H1 (cell line): ENCODE data around the gene RHBDF2. TPM values are rescaled to one million over a fixed set of nuclear protein-coding genes. Genes with fewer than 3 reads are reported as not detected.

ENCODE experiments used
- CTCF ChIA-PET: fragments of 300-600 bp; sonication (Branson Sonifier 250); formaldehyde crosslinking; loops from one replicate; lab custom pipeline; 2021; ENCODE audit not compliant: partially characterized antibody; lab: Charles Lee
- POLR2A ChIA-PET: fragments of 300-600 bp; sonication (Branson Sonifier 250); formaldehyde crosslinking; loops from one replicate; lab custom pipeline; 2021; ENCODE audit warnings: inconsistent platforms; ENCODE audit not compliant: partially characterized antibody; lab: Charles Lee
- DNase-seq, 2 experiments: peaks; one replicate each; pipeline versions ENCODE4 v3.0.0 to v3.0.0-alpha.2; 2010 to 2022; ENCODE audit warnings: low spot score in 2 of 2, low read depth in 1 of 2, mixed read lengths in 1 of 2
- FAIRE-seq: peaks from 2 replicates; lab custom pipeline; 2011; peaks lifted over from hg19 to GRCh38; lab: Jason Lieb, UNC
- H2AFZ ChIP-seq: 2 replicates; pipeline ENCODE4 v1.8.1; 2012; ENCODE audit warnings: low read length, inconsistent platforms
- H2AK5ac ChIP-seq: 2 replicates; pipeline ENCODE4 v1.6.1; 2013; ENCODE audit warnings: low read depth, low read length
- H2BK120ac ChIP-seq: replicated peaks from 2 replicates; pipeline ENCODE3; 2013; ENCODE audit warnings: low read depth, low read length, inconsistent platforms
- H2BK12ac ChIP-seq: 2 replicates; pipeline ENCODE4 v1.6.1; 2013; ENCODE audit warnings: low read depth, low read length
- H2BK15ac ChIP-seq: 2 replicates; pipeline ENCODE4 v1.6.1; 2013; ENCODE audit warnings: low read length
- H2BK20ac ChIP-seq: 2 replicates; pipeline ENCODE4 v1.6.1; 2013; ENCODE audit warnings: low read length
- H2BK5ac ChIP-seq: 2 replicates; pipeline ENCODE4 v1.6.1; 2013; ENCODE audit warnings: low read depth, low read length
- H3K14ac ChIP-seq: 2 replicates; pipeline ENCODE4 v1.6.1; 2013; ENCODE audit warnings: inconsistent platforms; ENCODE audit not compliant: insufficient read length
- H3K18ac ChIP-seq: 2 replicates; pipeline ENCODE4 v1.6.1; 2013; ENCODE audit warnings: low read length; ENCODE audit errors: extremely low read depth
- H3K23ac ChIP-seq: 2 replicates; pipeline ENCODE4 v1.6.1; 2013; ENCODE audit warnings: inconsistent platforms; ENCODE audit not compliant: insufficient read length
- H3K23me2 ChIP-seq: 2 replicates; pipeline ENCODE4 v1.6.1; 2013; ENCODE audit warnings: low read depth, low read length
- H3K27ac ChIP-seq: 2 replicates; pipeline ENCODE4 v1.6.1; 2011; ENCODE audit warnings: low read depth, low read length, inconsistent platforms
- H3K27me3 ChIP-seq, 4 experiments: replicated peaks in 1 of 4; 1 replicate in 1 of 4; 2 replicates in 3 of 4; pipeline versions ENCODE4 v1.6.1 to v1.8.1; 2011 to 2013; ENCODE audit warnings: low read length in 3 of 4, mild to moderate bottlenecking in 3 of 4, inconsistent platforms in 2 of 4, mixed read lengths in 2 of 4, moderate library complexity in 1 of 4; ENCODE audit not compliant: control insufficient read depth in 3 of 4, insufficient read depth in 3 of 4; ENCODE audit errors: extremely low read depth in 1 of 4
- H3K36me3 ChIP-seq, 4 experiments: 2 replicates each; pipeline versions ENCODE4 v1.6.1 to v1.8.1; 2011 to 2013; ENCODE audit warnings: mild to moderate bottlenecking in 4 of 4, low read length in 3 of 4, moderate library complexity in 2 of 4, control low read depth in 1 of 4, inconsistent platforms in 1 of 4; ENCODE audit not compliant: insufficient read depth in 4 of 4, control insufficient read depth in 2 of 4
- H3K4ac ChIP-seq: replicated peaks from 2 replicates; pipeline ENCODE3; 2013; ENCODE audit warnings: low read length, low read depth, mixed read lengths, inconsistent platforms; ENCODE audit not compliant: insufficient read length
- H3K4me1 ChIP-seq, 4 experiments: replicated peaks in 1 of 4; 1 replicate in 1 of 4; 2 replicates in 3 of 4; pipeline versions ENCODE4 v1.6.1 to v1.8.1; 2011 to 2013; ENCODE audit warnings: low read length in 3 of 4, inconsistent platforms in 2 of 4, mixed read lengths in 1 of 4; ENCODE audit not compliant: insufficient read depth in 4 of 4, control insufficient read depth in 3 of 4
- H3K4me2 ChIP-seq, 2 experiments: 2 replicates each; pipeline versions ENCODE4 v1.6.1 to v1.8.1; 2011 to 2013; ENCODE audit warnings: low read depth in 2 of 2, low read length in 2 of 2, control low read depth in 1 of 2, inconsistent platforms in 1 of 2, mild to moderate bottlenecking in 1 of 2; ENCODE audit not compliant: insufficient read depth in 1 of 2
- H3K4me3 ChIP-seq, 4 experiments: fragments of 200-600, 300-600 bp in 1 of 4; sonication (generic), shearing (Covaris generic), sonication (Bioruptor Twin) in 1 of 4; 2 replicates each; pipeline versions ENCODE4 v1.5.1 to v1.8.1; 2011 to 2016; ENCODE audit warnings: low read length in 4 of 4, low read depth in 3 of 4, control low read depth in 2 of 4, inconsistent platforms in 2 of 4, mild to moderate bottlenecking in 2 of 4, mixed read lengths in 1 of 4, moderate library complexity in 1 of 4; ENCODE audit not compliant: insufficient read depth in 2 of 4; ENCODE audit errors: extremely low read depth in 1 of 4
- H3K56ac ChIP-seq: replicated peaks from 2 replicates; pipeline ENCODE3; 2013; ENCODE audit warnings: low read depth, mild to moderate bottlenecking, mixed read lengths, low read length, inconsistent platforms; ENCODE audit not compliant: insufficient read length
- H3K79me1 ChIP-seq: 2 replicates; pipeline ENCODE4 v1.6.1; 2013; ENCODE audit warnings: low read depth, low read length, control low read depth
- H3K79me2 ChIP-seq, 2 experiments: 2 replicates each; pipeline versions ENCODE4 v1.6.1 to v1.8.1; 2012 to 2013; ENCODE audit warnings: low read length in 2 of 2, mild to moderate bottlenecking in 2 of 2, inconsistent platforms in 1 of 2; ENCODE audit not compliant: insufficient read depth in 2 of 2, control insufficient read depth in 1 of 2
- H3K9ac ChIP-seq, 4 experiments: replicated peaks in 1 of 4; 1 replicate in 1 of 4; 2 replicates in 3 of 4; pipeline versions ENCODE4 v1.6.1 to v1.8.1; 2011 to 2013; ENCODE audit warnings: low read depth in 3 of 4, low read length in 3 of 4, control low read depth in 2 of 4, mild to moderate bottlenecking in 2 of 4, moderate library complexity in 2 of 4, inconsistent platforms in 1 of 4; ENCODE audit errors: extremely low read depth in 1 of 4
- H3K9me3 ChIP-seq, 2 experiments: 2 replicates each; pipeline versions ENCODE4 v1.6.1 to v1.8.1; 2012 to 2013; ENCODE audit warnings: mild to moderate bottlenecking in 2 of 2, moderate library complexity in 2 of 2, control low read depth in 1 of 2, inconsistent platforms in 1 of 2, low read depth in 1 of 2, low read length in 1 of 2, mixed read lengths in 1 of 2; ENCODE audit not compliant: insufficient read depth in 2 of 2
- H4K20me1 ChIP-seq, 2 experiments: replicated peaks in 1 of 2; 2 replicates each; pipeline versions ENCODE3 to v1.8.1; 2011 to 2013; ENCODE audit warnings: inconsistent platforms in 2 of 2, low read length in 2 of 2, mild to moderate bottlenecking in 1 of 2; ENCODE audit not compliant: insufficient read depth in 2 of 2, control insufficient read depth in 1 of 2
- H4K5ac ChIP-seq: 2 replicates; pipeline ENCODE4 v1.6.1; 2013; ENCODE audit warnings: low read length, low read depth, mixed read lengths, inconsistent platforms; ENCODE audit not compliant: insufficient read length
- H4K8ac ChIP-seq: 2 replicates; pipeline ENCODE4 v1.8.0; 2013; ENCODE audit warnings: mild to moderate bottlenecking, moderate library complexity, low read length, inconsistent platforms; ENCODE audit not compliant: insufficient read depth; ENCODE audit errors: extremely low read depth
- H4K91ac ChIP-seq: replicated peaks from 2 replicates; pipeline ENCODE3; 2013; ENCODE audit warnings: low read length, mixed read lengths, inconsistent platforms; ENCODE audit not compliant: insufficient read length
- EGR1 ChIP-seq: IDR thresholded peaks from 2 replicates; pipeline ENCODE4 v1.6.1; 2011; ENCODE audit warnings: low read depth, low read length, borderline replicate concordance
- EP300 ChIP-seq, 2 experiments: IDR thresholded peaks; 1 replicate in 1 of 2; 2 replicates in 1 of 2; pipeline ENCODE4 v1.6.1; 2011 to 2012; ENCODE audit warnings: low read depth in 2 of 2, low read length in 2 of 2, mild to moderate bottlenecking in 2 of 2, borderline replicate concordance in 1 of 2, inconsistent platforms in 1 of 2, moderate library complexity in 1 of 2
- HDAC6 ChIP-seq: IDR thresholded peaks from one replicate; pipeline ENCODE4 v1.7.1; 2012; ENCODE audit warnings: low read depth, mild to moderate bottlenecking, inconsistent platforms, low read length, moderate library complexity
- KDM4A ChIP-seq: IDR thresholded peaks from one replicate; pipeline ENCODE4 v1.7.1; 2012; ENCODE audit warnings: low read depth, mild to moderate bottlenecking, moderate library complexity, low read length, inconsistent platforms; ENCODE audit not compliant: severe bottlenecking
- KDM5A ChIP-seq: fragments of 200-600 bp; IDR thresholded peaks from 2 replicates; pipeline ENCODE4 v1.7.1; 2012; ENCODE audit warnings: mild to moderate bottlenecking, low read length, inconsistent platforms, mixed read lengths
- MAX ChIP-seq: IDR thresholded peaks from 2 replicates; pipeline ENCODE4 v1.6.1; 2012; ENCODE audit warnings: inconsistent platforms
- POLR2AphosphoS5 ChIP-seq: IDR thresholded peaks from 2 replicates; pipeline ENCODE4 v1.6.1; 2011; ENCODE audit warnings: low read depth, low read length
- RBBP5 ChIP-seq: IDR thresholded peaks from 2 replicates; pipeline ENCODE4 v1.7.1; 2012; ENCODE audit warnings: low read depth, mild to moderate bottlenecking, inconsistent platforms, low read length, moderate library complexity, borderline replicate concordance
- RFX5 ChIP-seq: IDR thresholded peaks from 2 replicates; pipeline ENCODE4 v1.6.1; 2011; ENCODE audit warnings: low read depth, low read length, improper control_type of control experiment, borderline replicate concordance
- RNF2 ChIP-seq: fragments of 200-900, 300-1000 bp; sonication (generic); IDR thresholded peaks from 2 replicates; pipeline ENCODE4 v1.7.1; 2016; ENCODE audit warnings: borderline replicate concordance, low read depth, mild to moderate bottlenecking, antibody characterized with exemption, low read length; ENCODE audit not compliant: poor library complexity, severe bottlenecking; ENCODE audit errors: missing control alignments
- SP4 ChIP-seq: IDR thresholded peaks from 2 replicates; pipeline ENCODE4 v1.6.1; 2012; ENCODE audit warnings: low read length, inconsistent platforms
- TBP ChIP-seq: IDR thresholded peaks from 2 replicates; pipeline ENCODE4 v1.6.1; 2011; ENCODE audit warnings: low read depth, low read length, improper control_type of control experiment
- WGBS, 2 experiments: shearing (Covaris generic) in 1 of 2; methylation state at CpG; one replicate each; pipeline versions ENCODE4 v1.1.6 to v1.1.7; 2013 to 2015; ENCODE audit warnings: low lambda C conversion rate in 2 of 2, mixed read lengths in 2 of 2, inconsistent platforms in 1 of 2, low coverage in 1 of 2, missing lambda C conversion rate in 1 of 2; ENCODE audit not compliant: insufficient replicate concordance in 2 of 2, insufficient coverage in 1 of 2, insufficient read length in 1 of 2; ENCODE audit errors: extremely low coverage in 1 of 2, missing lambda C conversion rate in 1 of 2; 5-methylcytosine and 5-hydroxymethylcytosine counted together
- polyA plus RNA-seq, 7 experiments: library from polyadenylated mRNA; depleted of rRNA in 3 of 7; stranded (reverse) in 5 of 7; unstranded in 2 of 7; fragments of >200 nt in 5 of 7; fragments of 200-250 nt in 2 of 7; gene quantifications; 1 replicate in 5 of 7; 2 replicates in 1 of 7; 4 replicates in 1 of 7; pipeline versions ENCODE4 v1.2.1 to v1.2.3, GENCODE V29; 2011 to 2013; ENCODE audit warnings: missing spikeins in 2 of 7, mixed read lengths in 2 of 7
- total RNA-seq: library from RNA; stranded (reverse); fragmentation: NEBNext Ultra II Directional; extraction: Animal tissue kit (Norgen Biotek cat#: 25700); gene quantifications from 2 replicates; pipeline ENCODE4 v1.2.1, GENCODE V29; 2021

Gene RHBDF2
- total and polyA plus RNA-seq, 2 of the 8 experiments (the other 6 are each of a cell fraction or from before 2014, with no cell fraction given): 21.2 to 25.9 TPM

GRCh38 chr17:76476736-76477135, 24.5 kb downstream of the RHBDF2 start:
- POLR2A ChIA-PET: interaction anchor here (1.6 to 3.4 kb wide), 3 partner anchors 10 to 81 kb away, joined by 3 to 11 read pairs (median 5); partner anchors contain the start of gene AANAT

More at GRCh38 chr17:76476736-76477135, 24.5 kb downstream of the RHBDF2 start:
- H4K91ac ChIP-seq: no peak overlapping the region
- CTCF ChIA-PET: interaction anchor here (0.6 to 11.0 kb wide), 11 partner anchors 9 to 1106 kb away, joined by 3 to 192 read pairs (median 5); partner anchors contain the start of genes AANAT, RHBDF2 and UBE2O
- TF ChIP-seq MAX (no peak), RFX5 (no peak), RBBP5 (no peak), KDM5A (no peak), RNF2 (no peak), HDAC6 (no peak), KDM4A (no peak), TBP (no peak), POLR2AphosphoS5 (no peak), EP300 (IDR thresholded peaks at IDR 0.05; ENCODE audit: borderline replicate concordance in 1 of 2, low read depth in 2 of 2, low read length in 2 of 2) (no peak), SP4 (no peak), EGR1 (no peak)
- FAIRE-seq (no peak), DNase-seq (no peak)
- no peak overlapping the region for H3K9ac ChIP-seq
- no peak overlapping the region for H4K8ac ChIP-seq
- WGBS, 2 experiments: 96% methylated on average over 20 of the region's 20 CpGs; no CpG with 5 or more reads in 1 of the 2 experiments
- no peak overlapping the region for H3K27ac ChIP-seq
- H3K27me3 ChIP-seq: no peaks in the 10 kb centered on the region
- H2BK15ac ChIP-seq: no peak overlapping the region
- H3K79me1 ChIP-seq: no peaks in the 10 kb centered on the region
- H2BK5ac ChIP-seq: no peak overlapping the region
- no peak overlapping the region for H2BK120ac ChIP-seq
- no peak overlapping the region for H3K18ac ChIP-seq
- no peak overlapping the region for H3K23ac ChIP-seq
- no peak overlapping the region for H2BK20ac ChIP-seq
- H4K20me1 ChIP-seq: peaks cover 0 to 10% of the 10 kb centered on the region in 2 experiments
- H2BK12ac ChIP-seq: no peak overlapping the region
- no peak overlapping the region for H3K4ac ChIP-seq
- no peaks in the 10 kb centered on the region for H3K9me3 ChIP-seq
- no peak overlapping the region for H3K4me3 ChIP-seq
- no peaks in the 10 kb centered on the region for H3K4me1 ChIP-seq
- no peak overlapping the region for H3K56ac ChIP-seq
- no peak overlapping the region for H3K4me2 ChIP-seq
- no peaks in the 10 kb centered on the region for H3K23me2 ChIP-seq
- no peak overlapping the region for H2AK5ac ChIP-seq
- H3K79me2 ChIP-seq: no peaks in the 10 kb centered on the region
- H3K36me3 ChIP-seq: peaks cover 0 to 7% (median 1%) of the 10 kb centered on the region in 4 experiments; a peak in 3 of 8 replicates
- H2AFZ ChIP-seq: no peak overlapping the region
- no peak overlapping the region for H4K5ac ChIP-seq
- H3K14ac ChIP-seq: no peak overlapping the region
